GM12878 (cell line): ENCODE measurements around the gene SPAAR.

Experiments used
- CHD4 ChIP-seq: fragments of 200-600 bp; sonication (generic); IDR thresholded peaks from 2 replicates; pipeline ENCODE4 v1.6.1; 2016; ENCODE audit warnings: mild to moderate bottlenecking
- FOS ChIP-seq: IDR thresholded peaks from 3 replicates; pipeline ENCODE4 v1.6.1; 2011; ENCODE audit warnings: borderline replicate concordance; ENCODE audit not compliant: insufficient read length; ENCODE audit errors: extremely low read depth
- POLR2A ChIP-seq: IDR thresholded peaks from 2 replicates; pipeline ENCODE4 v1.6.1; 2011; ENCODE audit warnings: low read depth, mild to moderate bottlenecking, low read length
- RAD21 ChIP-seq: IDR thresholded peaks from 2 replicates; pipeline ENCODE4 v1.6.1; 2011; ENCODE audit warnings: mild to moderate bottlenecking, low read depth, low read length, moderate library complexity; ENCODE audit not compliant: insufficient read depth
- RAD51 ChIP-seq: fragments of 450-650 bp; IDR thresholded peaks from 2 replicates; pipeline ENCODE4 v1.6.1; 2016; ENCODE audit warnings: moderate library complexity, mild to moderate bottlenecking, inconsistent platforms
- SP1 ChIP-seq: IDR thresholded peaks from one replicate; pipeline ENCODE4 v1.6.1; 2011; ENCODE audit warnings: low read depth, low read length
- TF ChIP-seq, protein P1 (sequence below), 3 experiments: IDR thresholded peaks in 2 of 3; conservative IDR thresholded peaks in 1 of 3; 2 replicates each; pipeline ENCODE4 v1.5.1; 2011; ENCODE audit warnings: low read depth in 3 of 3, low read length in 3 of 3, mild to moderate bottlenecking in 3 of 3, control low read depth in 2 of 3, moderate library complexity in 2 of 3, inconsistent platforms in 1 of 3, mixed read lengths in 1 of 3; ENCODE audit not compliant: control insufficient read depth in 2 of 3, insufficient read depth in 1 of 3; ENCODE audit errors: extremely low read depth in 1 of 3
- TF ChIP-seq, protein P2 (sequence below): IDR thresholded peaks from 2 replicates; pipeline ENCODE4 v1.6.1; 2011; ENCODE audit warnings: low read depth, low read length, improper control_type of control experiment, borderline replicate concordance
- TF ChIP-seq, protein P3 (sequence below): fragments of 450-650 bp; IDR thresholded peaks from 2 replicates; pipeline ENCODE4 v1.6.1; 2017; ENCODE audit warnings: antibody characterized with exemption, mild to moderate bottlenecking, moderate library complexity
- TF ChIP-seq, protein P4 (sequence below): fragments of 450-650 bp; IDR thresholded peaks from 2 replicates; pipeline ENCODE4 v1.6.1; 2017; ENCODE audit warnings: mild to moderate bottlenecking, low read depth, inconsistent platforms; ENCODE audit not compliant: poor library complexity, severe bottlenecking

DNA sequence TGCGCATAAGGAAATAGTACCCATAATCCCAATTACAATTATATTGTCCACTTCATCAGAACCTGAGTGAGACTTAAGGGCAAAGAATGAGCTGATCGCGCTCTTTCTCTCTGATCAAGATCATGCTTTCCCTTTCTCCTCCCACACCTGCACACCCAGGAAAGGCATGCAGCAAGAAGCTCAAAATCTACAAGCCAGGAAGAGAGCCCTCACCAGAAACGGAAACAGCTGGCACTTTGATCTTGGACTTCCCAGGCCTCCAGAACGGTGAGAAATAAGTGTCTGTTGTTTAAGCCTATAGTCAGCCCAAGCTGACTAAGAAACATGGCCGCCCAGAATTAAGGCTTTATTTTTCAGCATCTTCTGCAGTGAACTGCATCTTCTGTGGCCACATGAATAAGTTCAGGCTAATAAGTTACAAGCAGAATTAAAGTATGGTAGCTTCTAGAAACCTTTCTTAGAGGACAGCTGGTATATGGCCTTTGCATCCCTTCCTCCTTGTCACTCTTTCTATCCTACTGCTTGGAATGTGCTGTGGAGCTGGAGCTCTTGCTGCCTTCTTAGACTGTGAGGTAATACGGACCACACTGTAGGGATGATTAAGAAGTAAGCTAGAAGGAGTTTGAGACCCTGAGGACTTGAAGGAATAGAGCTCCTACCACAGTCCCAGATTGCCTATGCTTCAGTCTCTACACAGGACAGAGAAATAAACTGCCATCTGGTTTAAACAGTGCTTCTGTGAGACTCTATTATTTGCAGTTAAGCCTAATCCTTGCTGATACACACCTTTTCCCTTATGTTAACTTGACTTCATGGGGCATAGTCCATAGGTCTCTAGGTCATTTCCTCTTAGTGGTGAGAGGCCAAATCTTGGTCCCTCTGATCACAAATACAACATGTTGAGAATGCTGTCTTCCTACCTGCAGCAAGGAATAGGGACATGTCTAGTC is 31.4 kb downstream of the SPAAR start:
- no peak for TF ChIP-seq POLR2A
- no peak for TF ChIP-seq RAD21
- TF ChIP-seq, protein P1, sequence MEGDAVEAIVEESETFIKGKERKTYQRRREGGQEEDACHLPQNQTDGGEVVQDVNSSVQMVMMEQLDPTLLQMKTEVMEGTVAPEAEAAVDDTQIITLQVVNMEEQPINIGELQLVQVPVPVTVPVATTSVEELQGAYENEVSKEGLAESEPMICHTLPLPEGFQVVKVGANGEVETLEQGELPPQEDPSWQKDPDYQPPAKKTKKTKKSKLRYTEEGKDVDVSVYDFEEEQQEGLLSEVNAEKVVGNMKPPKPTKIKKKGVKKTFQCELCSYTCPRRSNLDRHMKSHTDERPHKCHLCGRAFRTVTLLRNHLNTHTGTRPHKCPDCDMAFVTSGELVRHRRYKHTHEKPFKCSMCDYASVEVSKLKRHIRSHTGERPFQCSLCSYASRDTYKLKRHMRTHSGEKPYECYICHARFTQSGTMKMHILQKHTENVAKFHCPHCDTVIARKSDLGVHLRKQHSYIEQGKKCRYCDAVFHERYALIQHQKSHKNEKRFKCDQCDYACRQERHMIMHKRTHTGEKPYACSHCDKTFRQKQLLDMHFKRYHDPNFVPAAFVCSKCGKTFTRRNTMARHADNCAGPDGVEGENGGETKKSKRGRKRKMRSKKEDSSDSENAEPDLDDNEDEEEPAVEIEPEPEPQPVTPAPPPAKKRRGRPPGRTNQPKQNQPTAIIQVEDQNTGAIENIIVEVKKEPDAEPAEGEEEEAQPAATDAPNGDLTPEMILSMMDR (IDR thresholded peaks at IDR 0.05 in 2 of 3, conservative IDR thresholded peaks at IDR 0.05 in 1 of 3; ENCODE audit: control insufficient read depth in 2 of 3, extremely low read depth in 1 of 3, insufficient read depth in 1 of 3, low read depth in 3 of 3, low read length in 3 of 3), result no peak
- TF ChIP-seq, protein P2, sequence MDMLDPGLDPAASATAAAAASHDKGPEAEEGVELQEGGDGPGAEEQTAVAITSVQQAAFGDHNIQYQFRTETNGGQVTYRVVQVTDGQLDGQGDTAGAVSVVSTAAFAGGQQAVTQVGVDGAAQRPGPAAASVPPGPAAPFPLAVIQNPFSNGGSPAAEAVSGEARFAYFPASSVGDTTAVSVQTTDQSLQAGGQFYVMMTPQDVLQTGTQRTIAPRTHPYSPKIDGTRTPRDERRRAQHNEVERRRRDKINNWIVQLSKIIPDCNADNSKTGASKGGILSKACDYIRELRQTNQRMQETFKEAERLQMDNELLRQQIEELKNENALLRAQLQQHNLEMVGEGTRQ, result no peak
- TF ChIP-seq, protein P3, sequence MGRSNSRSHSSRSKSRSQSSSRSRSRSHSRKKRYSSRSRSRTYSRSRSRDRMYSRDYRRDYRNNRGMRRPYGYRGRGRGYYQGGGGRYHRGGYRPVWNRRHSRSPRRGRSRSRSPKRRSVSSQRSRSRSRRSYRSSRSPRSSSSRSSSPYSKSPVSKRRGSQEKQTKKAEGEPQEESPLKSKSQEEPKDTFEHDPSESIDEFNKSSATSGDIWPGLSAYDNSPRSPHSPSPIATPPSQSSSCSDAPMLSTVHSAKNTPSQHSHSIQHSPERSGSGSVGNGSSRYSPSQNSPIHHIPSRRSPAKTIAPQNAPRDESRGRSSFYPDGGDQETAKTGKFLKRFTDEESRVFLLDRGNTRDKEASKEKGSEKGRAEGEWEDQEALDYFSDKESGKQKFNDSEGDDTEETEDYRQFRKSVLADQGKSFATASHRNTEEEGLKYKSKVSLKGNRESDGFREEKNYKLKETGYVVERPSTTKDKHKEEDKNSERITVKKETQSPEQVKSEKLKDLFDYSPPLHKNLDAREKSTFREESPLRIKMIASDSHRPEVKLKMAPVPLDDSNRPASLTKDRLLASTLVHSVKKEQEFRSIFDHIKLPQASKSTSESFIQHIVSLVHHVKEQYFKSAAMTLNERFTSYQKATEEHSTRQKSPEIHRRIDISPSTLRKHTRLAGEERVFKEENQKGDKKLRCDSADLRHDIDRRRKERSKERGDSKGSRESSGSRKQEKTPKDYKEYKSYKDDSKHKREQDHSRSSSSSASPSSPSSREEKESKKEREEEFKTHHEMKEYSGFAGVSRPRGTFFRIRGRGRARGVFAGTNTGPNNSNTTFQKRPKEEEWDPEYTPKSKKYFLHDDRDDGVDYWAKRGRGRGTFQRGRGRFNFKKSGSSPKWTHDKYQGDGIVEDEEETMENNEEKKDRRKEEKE, result no peak
- TF ChIP-seq FOS, result no peak
- TF ChIP-seq, protein P4, sequence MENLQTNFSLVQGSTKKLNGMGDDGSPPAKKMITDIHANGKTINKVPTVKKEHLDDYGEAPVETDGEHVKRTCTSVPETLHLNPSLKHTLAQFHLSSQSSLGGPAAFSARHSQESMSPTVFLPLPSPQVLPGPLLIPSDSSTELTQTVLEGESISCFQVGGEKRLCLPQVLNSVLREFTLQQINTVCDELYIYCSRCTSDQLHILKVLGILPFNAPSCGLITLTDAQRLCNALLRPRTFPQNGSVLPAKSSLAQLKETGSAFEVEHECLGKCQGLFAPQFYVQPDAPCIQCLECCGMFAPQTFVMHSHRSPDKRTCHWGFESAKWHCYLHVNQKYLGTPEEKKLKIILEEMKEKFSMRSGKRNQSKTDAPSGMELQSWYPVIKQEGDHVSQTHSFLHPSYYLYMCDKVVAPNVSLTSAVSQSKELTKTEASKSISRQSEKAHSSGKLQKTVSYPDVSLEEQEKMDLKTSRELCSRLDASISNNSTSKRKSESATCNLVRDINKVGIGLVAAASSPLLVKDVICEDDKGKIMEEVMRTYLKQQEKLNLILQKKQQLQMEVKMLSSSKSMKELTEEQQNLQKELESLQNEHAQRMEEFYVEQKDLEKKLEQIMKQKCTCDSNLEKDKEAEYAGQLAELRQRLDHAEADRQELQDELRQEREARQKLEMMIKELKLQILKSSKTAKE, result no peak
- no peak for TF ChIP-seq RAD51
- TF ChIP-seq SP1, result no peak
- no peak for TF ChIP-seq CHD4
